ENCODE data around the gene PHEX.

PHEX gene

GRCh38 chrX:22041907-22042530 is 9.9 kb downstream of the PHEX start:
- no peak for DNase-seq

GRCh38 chrX:22043872-22044271 is 11.7 kb downstream of the PHEX start:
- DNase-seq, result no peak

- no peak for DNase-seq
Measured at GRCh38 chrX:22047468-22047867, 15.3 kb downstream of the PHEX start.

GRCh38 chrX:22053481-22053880 is 21.4 kb downstream of the PHEX start:
- peak; percentile 41 for DNase-seq

GRCh38 chrX:22056235-22056634 is 24.1 kb downstream of the PHEX start:
- DNase-seq, result peak; percentile 30

GRCh38 chrX:22057667-22058066 is 25.5 kb downstream of the PHEX start:
- no peak for DNase-seq

GRCh38 chrX:22059775-22060174 is 27.6 kb downstream of the PHEX start:
- no peak for DNase-seq

GRCh38 chrX:22060415-22061280 is 28.5 kb downstream of the PHEX start:
- peak; percentile 1 for DNase-seq

GRCh38 chrX:22063284-22063683 is 31.2 kb downstream of the PHEX start:
- peak; percentile 19 for DNase-seq

GRCh38 chrX:22069586-22069985 is 37.5 kb downstream of the PHEX start:
- DNase-seq, result no peak

- DNase-seq, result no peak
Measured at GRCh38 chrX:22073928-22074327, 41.8 kb downstream of the PHEX start.

- DNase-seq, result no peak
Measured at GRCh38 chrX:22078117-22078516, 46.0 kb downstream of the PHEX start.

GRCh38 chrX:22081475-22082092 is 49.5 kb downstream of the PHEX start:
- peak; percentile 63 for DNase-seq

- DNase-seq, result no peak
Measured at GRCh38 chrX:22086003-22086402, 53.9 kb downstream of the PHEX start.

GRCh38 chrX:22087011-22087557 is 55.0 kb downstream of the PHEX start:
- DNase-seq, result no peak

GRCh38 chrX:22088326-22088725 is 56.2 kb downstream of the PHEX start:
- DNase-seq, result no peak

GRCh38 chrX:22090181-22090580 is 58.1 kb downstream of the PHEX start:
- no peak for DNase-seq

- no peak for DNase-seq
Measured at GRCh38 chrX:22093550-22093949, 61.4 kb downstream of the PHEX start.

GRCh38 chrX:22095286-22095685 is 63.2 kb downstream of the PHEX start:
- no peak for DNase-seq

- DNase-seq, result no peak
Measured at GRCh38 chrX:22095856-22096255, 63.7 kb downstream of the PHEX start.

- DNase-seq, result no peak
Measured at GRCh38 chrX:22097012-22097694, 65.0 kb downstream of the PHEX start.

- DNase-seq, result no peak
Measured at GRCh38 chrX:22105231-22105630, 73.1 kb downstream of the PHEX start.

GRCh38 chrX:22105971-22106370 is 73.8 kb downstream of the PHEX start:
- no peak for DNase-seq

Data from suppressor macrophage treated with lipopolysaccharide for 4 hours (primary cell).